Gastroesophageal sphincter (tissue), 3 donors: ENCODE measurements around the gene EXOC3L4.

Experiments used
- CTCF ChIP-seq, 4 experiments: fragments of 200-600 bp in 2 of 4; fragments of 450-650 bp in 2 of 4; sonication (generic) in 1 of 4; IDR thresholded peaks; one replicate each; pipeline ENCODE4 v1.5.1; 2017 to 2019; ENCODE audit warnings: antibody characterized with exemption in 4 of 4, mild to moderate bottlenecking in 2 of 4, moderate library complexity in 2 of 4
- POLR2A ChIP-seq, 2 donors: fragments of 450-650 bp; IDR thresholded peaks; one replicate each; pipeline ENCODE4 v1.6.1; 2017; ENCODE audit warnings: antibody characterized with exemption in 2 of 2, mild to moderate bottlenecking in 2 of 2, moderate library complexity in 1 of 2
- POLR2AphosphoS5 ChIP-seq: sonication (generic); formaldehyde crosslinking; IDR thresholded peaks from one replicate; pipeline ENCODE4 v1.6.1; 2017; ENCODE audit warnings: antibody characterized with exemption

DNA sequence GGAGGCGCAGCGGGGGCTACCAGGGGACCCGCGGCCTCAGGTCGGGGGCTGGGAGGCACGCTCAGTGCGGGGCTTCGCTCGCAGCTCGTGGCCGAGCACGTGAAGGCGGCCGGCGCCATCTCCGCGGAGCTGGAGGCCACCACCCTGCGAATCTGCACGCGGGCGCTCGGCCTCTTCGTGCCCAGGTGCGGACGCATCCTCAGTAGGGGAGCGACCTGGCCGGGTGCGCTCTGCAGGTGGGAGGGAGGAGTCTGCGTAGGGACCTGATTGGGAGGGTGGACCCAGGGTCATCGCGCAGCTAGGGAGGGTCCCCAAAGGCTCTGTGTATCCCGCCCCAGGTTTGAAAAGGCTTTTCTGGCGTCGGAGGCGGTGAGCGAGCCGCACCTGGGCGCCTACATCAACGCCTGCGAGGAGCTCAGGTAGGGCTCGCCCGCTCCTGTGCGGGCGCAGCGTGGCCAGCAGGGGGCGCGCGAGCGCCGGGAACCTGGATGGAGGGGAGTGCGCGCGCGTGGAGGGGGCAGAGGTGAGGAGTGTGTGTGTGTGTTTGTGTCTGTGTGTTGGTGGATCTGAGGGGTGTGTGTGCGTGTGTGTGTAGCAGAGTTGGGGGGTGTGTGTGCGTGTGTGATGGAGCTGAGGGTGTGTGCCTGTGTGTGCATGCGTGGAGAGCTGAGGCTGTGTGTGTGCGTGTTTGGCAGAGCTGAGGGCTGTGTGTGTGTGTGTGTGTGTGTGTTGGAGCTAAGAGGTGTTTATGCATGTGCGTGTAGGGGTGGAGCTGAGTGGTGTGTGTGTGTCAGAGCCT is 10.3 kb downstream of the EXOC3L4 start:
- TF ChIP-seq CTCF (IDR thresholded peaks at IDR 0.05) (peak in 3 of 4 experiments; percentile 97 to 99 (median 98)), POLR2A (IDR thresholded peaks at IDR 0.05) (no peak), POLR2AphosphoS5 (no peak)
